Measurements from ENCODE around the gene SETD2. TPM values are rescaled to one million over a fixed set of nuclear protein-coding genes. Genes with fewer than 3 reads are reported as not detected.

SETD2 gene
- total RNA-seq, 1 donor from 2014 or later, result 26.4 TPM

DNA sequence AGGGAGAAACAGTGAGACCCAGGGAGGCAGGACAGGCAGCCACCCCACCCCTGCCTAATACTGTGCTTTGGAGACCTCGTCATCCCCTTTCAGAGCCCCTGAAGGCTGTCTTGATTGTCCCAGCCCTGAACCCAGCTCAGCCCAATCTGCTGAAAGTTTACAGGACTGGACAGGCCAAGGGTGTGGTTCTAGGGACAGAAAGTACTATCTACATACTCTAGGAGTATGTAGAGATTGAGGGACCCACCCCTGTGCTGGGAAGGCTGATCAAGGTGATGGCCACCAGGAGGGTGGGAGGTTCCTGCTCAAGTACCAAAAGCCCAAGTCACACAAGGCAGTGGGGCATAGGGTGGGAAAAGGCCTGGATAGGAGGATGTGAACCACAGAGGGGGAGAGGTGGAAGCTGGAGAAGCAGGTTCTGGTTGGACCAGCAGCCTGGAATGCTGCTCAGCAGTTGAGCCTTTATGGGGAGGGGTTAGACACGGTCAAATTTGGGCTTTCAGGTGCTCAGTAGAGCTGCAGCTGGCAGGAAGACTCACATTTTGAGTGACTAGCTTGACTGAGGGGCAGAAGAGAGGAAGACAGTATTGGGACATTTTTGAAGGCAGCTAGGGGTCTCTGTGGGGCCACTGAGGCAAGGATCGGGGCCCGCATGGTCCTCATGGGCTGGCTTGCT, 177.7 kb downstream of the SETD2 start:
- no peak overlapping the region for H3K4me3 ChIP-seq
- intact Hi-C loops (cut with micrococcal nuclease), result no loop called here
- peak overlapping the region; percentile 63 for H3K27ac ChIP-seq (replicated peaks)
- TF ChIP-seq, protein P1, sequence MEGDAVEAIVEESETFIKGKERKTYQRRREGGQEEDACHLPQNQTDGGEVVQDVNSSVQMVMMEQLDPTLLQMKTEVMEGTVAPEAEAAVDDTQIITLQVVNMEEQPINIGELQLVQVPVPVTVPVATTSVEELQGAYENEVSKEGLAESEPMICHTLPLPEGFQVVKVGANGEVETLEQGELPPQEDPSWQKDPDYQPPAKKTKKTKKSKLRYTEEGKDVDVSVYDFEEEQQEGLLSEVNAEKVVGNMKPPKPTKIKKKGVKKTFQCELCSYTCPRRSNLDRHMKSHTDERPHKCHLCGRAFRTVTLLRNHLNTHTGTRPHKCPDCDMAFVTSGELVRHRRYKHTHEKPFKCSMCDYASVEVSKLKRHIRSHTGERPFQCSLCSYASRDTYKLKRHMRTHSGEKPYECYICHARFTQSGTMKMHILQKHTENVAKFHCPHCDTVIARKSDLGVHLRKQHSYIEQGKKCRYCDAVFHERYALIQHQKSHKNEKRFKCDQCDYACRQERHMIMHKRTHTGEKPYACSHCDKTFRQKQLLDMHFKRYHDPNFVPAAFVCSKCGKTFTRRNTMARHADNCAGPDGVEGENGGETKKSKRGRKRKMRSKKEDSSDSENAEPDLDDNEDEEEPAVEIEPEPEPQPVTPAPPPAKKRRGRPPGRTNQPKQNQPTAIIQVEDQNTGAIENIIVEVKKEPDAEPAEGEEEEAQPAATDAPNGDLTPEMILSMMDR (IDR thresholded peaks at IDR 0.05; ENCODE audit: borderline replicate concordance), result no peak
- no peaks in the 10 kb centered on the region for H3K36me3 ChIP-seq
- no peaks in the 10 kb centered on the region for H3K9me3 ChIP-seq (replicated peaks)
- no peak for DNase-seq
- H3K4me1 ChIP-seq, result peaks cover 54% of the 10 kb centered on the region
- no peaks in the 10 kb centered on the region for H3K27me3 ChIP-seq (ENCODE audit: low read depth)

DNA sequence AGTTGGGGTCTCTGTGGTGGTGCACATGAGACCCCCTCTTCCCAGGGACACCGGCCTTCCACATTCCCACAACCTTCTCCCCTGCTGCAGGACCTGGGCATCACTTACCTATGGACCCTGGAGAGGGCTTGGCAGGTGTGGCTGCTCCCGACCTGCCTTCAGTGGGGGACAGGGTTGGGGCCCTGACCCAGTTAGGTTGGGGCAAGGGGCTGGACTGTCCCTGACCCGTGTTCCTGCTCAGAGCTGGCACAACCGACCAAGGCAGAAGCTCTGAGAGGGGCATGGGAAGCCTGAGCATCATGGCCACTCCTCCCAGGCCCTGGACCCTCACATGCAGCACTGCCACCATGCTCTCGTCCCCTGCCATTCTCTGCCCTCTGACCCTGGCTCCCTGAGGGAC, 178.3 kb downstream of the SETD2 start:
- DNase-seq, result no peak
- Histone ChIP-seq H3K9me3 (replicated peaks) (no peaks in the 10 kb centered on the region), H3K27ac (replicated peaks) (peak overlapping the region; percentile 12), H3K36me3 (no peaks in the 10 kb centered on the region), H3K4me3 (no peak overlapping the region), H3K27me3 (ENCODE audit: low read depth) (no peaks in the 10 kb centered on the region), H3K4me1 (peaks cover 59% of the 10 kb centered on the region)
- TF ChIP-seq, protein P1 (IDR thresholded peaks at IDR 0.05; ENCODE audit: borderline replicate concordance), result no peak
- intact Hi-C loops (cut with micrococcal nuclease), result no loop called here

DNA sequence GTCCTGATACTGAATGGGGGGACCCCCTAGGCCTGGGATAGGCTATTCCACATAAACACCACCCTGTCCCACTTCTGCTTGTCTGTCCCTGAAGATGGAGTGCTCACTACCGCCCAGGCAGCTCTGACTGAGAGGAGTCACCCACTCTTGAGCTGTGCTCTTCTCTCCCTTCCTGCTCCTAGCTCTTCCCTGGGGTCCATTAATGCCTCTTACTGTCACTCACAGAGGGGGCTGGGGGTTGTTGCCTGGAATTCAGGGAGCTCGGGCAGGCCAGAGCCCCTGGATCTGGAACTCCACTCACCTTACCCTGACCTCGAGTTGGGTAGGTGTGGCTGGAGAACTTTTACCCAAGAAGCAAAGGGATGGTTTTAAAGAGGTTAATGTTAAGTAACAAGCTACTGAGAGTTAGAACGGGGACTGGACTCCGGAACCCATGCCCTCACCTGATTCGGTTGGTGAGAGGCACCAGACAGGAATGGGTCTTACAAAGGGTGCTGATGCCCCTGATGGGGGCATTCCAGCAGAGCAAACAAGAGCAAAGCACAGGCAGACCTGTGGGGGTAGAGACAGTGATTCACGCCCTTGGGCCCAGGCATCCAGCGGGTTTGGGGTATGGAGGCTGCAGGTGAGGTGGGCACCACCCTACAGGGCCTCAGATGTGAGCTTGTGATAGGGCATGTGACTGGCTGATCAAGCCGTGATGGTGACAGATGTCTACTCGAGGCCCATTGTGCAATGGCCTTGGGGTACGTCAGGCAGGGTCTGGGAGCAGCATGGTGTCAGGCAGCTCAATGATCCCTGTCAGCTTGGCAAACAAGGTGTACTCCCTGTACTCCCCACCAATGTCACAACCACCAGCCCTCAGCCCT, 179.1 kb downstream of the SETD2 start:
- Histone ChIP-seq H3K36me3 (no peaks in the 10 kb centered on the region), H3K9me3 (replicated peaks) (no peaks in the 10 kb centered on the region), H3K4me3 (no peak overlapping the region), H3K27ac (replicated peaks) (no peak overlapping the region), H3K27me3 (ENCODE audit: low read depth) (no peaks in the 10 kb centered on the region), H3K4me1 (peaks cover 66% of the 10 kb centered on the region)
- intact Hi-C loops (cut with micrococcal nuclease), result no loop called here
- DNase-seq, result no peak
- TF ChIP-seq, protein P1 (IDR thresholded peaks at IDR 0.05; ENCODE audit: borderline replicate concordance), result no peak

DNA sequence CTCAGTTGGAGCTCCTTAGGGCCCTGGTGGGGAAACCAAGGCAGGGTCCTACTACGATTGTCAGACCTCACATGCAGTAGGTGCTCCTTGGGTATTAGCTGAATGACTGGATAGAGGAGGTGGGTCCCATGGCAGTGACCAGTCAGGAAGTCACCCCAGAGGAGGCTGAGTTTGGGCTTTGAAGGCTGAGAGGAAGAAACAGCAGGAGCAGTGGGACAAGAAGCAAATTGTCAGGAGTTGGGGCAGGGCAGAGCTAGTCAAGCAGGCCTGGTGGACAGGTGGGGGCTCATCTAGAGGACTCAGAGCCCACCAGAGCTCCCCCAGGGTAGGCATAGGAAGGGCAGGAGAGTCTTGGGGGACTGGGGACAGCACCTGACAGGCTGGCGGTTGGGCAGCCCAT, 181.4 kb downstream of the SETD2 start:
- H3K36me3 ChIP-seq, result no peaks in the 10 kb centered on the region
- DNase-seq, result peak; percentile 9
- intact Hi-C loops (cut with micrococcal nuclease), result no loop called here
- TF ChIP-seq, protein P1 (IDR thresholded peaks at IDR 0.05; ENCODE audit: borderline replicate concordance), result no peak
- H3K27ac ChIP-seq (replicated peaks), result peak overlapping the region; percentile 94
- H3K4me3 ChIP-seq, result peak overlapping the region; percentile 83
- H3K4me1 ChIP-seq, result peaks cover 66% of the 10 kb centered on the region
- no peaks in the 10 kb centered on the region for H3K9me3 ChIP-seq (replicated peaks)
- no peaks in the 10 kb centered on the region for H3K27me3 ChIP-seq (ENCODE audit: low read depth)

DNA sequence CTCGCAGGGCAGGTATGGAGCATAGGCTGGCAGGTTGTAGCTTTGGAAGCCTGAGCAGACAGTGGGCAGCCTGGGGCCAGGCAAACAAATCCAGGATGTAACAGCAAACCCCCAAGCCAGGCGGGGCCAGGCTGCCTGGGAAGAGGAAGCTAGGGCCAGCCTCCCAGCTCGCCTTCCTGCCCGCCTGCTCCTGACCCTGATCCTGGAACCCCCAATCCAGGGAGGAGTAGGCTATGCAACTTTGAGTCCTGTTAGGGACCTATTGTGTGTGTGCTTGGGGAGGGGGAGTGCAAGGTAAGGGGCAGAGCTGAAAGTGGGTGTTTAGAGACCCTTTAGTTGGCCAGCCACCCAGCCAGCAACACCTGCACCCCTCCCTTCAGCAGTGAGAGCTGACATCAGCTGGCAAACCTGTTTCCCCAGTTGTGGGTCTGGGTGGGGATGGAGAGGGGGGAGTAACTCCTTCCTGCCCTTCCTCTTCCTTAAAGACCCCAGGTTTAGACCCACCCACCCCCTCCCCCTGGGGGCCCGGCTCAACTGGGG, 181.9 kb downstream of the SETD2 start:
- peak; percentile 47 for DNase-seq
- TF ChIP-seq, protein P1 (IDR thresholded peaks at IDR 0.05; ENCODE audit: borderline replicate concordance), result no peak
- no peaks in the 10 kb centered on the region for H3K27me3 ChIP-seq (ENCODE audit: low read depth)
- peak overlapping the region; percentile 94 for H3K27ac ChIP-seq (replicated peaks)
- H3K4me1 ChIP-seq, result peaks cover 66% of the 10 kb centered on the region
- intact Hi-C loops (cut with micrococcal nuclease), result no loop called here
- H3K4me3 ChIP-seq, result peak overlapping the region; percentile 83
- no peaks in the 10 kb centered on the region for H3K36me3 ChIP-seq
- H3K9me3 ChIP-seq (replicated peaks), result no peaks in the 10 kb centered on the region

Measured in left ventricle myocardium inferior (tissue), 1 donor.